Fibroblast of peridontal ligament (primary cell): Measurements from ENCODE around the gene PRLR.

Source experiments
- DNase-seq: peaks from one replicate; pipeline ENCODE4 v3.0.0-alpha.2; 2010; ENCODE audit errors: extremely low read depth

Gene PRLR

DNA sequence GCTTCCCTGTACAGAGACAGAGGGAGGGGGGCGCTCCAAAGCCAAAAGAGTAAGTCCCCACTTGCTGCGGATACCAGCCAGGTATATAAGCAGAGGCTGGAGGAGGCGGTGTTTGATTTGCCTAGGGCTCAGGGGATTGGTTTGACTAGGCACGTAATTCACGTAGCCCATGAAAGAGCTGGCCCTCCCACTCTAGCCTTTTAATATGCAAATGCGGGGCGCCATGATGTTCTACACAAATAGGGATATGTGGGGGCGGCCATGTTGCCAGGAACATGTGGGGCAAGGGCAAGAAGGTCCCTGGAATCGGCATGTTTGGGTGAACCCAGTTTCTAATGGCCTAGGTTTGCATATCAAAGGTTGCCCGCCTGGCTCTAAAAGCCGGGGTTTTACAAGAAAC lies 3.3 kb upstream of the PRLR start:
- no peak for DNase-seq

DNA sequence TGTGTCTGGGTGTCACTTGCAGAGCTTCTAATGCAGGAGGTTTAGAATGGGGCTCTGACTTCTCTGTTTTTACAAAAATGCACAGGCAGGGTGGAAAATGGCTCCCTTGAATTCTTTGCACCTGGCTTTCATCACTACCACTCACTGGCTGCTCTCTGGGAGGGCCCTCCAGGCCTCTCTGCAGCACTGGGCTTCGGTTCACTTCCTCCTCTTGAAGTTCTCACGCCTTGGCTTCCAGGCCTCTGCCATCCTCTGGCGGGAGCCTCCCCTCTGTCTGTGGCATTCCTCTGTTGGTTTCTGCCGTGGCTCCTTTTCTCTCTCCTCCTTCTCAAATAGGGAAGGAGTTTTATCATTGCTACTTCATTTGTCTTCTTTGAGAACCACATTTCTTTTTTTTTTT lies 2.8 kb upstream of the PRLR start:
- no peak for DNase-seq

DNA sequence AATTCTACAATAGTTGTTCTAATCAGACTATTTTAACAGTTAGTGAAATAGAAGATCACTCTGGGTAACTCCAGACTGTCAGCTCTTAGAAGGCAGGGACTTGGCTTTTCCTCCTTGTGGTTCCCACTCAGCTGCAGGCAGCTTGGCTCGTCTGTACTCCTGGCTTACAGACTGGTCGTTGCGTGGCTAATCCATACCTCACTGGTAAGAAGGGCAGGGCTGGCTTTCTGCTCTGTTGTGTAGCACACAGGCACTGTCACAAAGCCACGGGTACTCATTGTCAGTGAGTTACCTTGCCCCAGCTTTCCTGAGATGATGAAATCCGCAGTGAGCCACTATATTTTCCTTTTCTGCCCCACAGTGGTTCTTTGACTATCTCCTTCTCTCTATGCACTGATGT lies 1.8 kb upstream of the PRLR start:
- DNase-seq: no peak

DNA sequence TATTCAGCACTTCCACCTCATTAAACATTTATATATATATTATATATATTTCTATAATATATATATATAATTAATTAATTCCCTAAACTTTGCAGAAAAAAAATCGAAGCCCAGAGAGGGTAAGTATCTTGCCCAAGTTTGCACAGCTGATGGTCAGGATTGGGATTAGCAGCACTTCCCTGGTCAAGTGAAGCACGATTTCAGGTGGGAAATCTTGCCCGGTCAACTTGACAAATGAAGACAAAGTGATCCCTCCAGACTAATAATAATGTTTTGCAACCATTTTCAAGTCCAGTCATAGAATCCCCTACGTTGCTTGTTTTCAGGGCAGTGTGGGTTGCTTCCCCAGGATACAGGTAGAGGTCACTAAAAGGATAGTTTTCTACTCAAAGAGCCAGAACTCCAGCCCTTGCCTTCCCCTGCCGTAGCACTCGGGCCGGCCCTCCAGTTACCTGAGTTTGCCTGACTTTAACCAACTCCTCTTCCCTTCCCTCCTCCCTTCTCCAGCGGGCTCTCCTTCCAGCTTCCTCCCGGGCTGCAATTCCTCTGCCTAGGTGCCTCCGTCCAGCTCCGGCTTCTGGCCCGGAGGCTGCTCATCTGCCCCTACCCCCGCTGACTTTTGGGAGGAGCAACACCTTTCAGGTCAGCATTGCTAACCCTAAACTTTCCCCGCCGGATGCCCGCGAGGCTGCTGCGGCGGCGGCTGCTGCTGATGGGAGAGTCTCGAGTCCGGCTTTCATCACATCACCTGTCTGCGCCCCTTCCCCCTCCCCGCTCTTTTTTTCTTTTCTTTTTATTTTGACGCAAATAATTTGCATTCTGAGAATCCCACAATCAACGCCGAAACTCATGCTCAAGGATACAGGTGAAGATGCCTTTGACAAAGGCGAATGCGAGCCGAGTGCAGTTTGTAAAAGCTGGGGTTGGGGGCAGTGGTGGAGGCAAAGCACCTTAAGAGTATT lies 930 bp downstream of the PRLR start:
- DNase-seq: no peak

DNA sequence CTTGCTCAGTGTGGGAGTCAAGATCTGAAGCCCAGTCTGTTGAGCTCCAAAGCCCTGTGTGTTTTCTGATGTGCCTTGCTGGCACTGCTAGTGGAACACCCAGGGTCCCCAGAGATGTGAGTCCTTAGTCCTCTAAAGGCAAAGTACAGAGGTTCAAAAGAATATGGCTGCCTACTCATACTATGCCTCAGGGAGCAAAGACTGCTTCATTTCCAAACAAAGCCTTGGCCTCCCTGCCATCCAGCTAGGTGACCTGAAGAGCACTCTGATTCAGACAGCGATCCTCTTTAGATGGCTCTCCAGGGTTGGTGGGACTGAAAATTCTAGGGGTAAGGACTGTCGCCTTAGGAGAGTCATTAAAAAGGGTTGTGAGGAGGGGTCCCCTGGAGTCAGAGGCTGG lies 2.0 kb downstream of the PRLR start:
- DNase-seq: no peak

DNA sequence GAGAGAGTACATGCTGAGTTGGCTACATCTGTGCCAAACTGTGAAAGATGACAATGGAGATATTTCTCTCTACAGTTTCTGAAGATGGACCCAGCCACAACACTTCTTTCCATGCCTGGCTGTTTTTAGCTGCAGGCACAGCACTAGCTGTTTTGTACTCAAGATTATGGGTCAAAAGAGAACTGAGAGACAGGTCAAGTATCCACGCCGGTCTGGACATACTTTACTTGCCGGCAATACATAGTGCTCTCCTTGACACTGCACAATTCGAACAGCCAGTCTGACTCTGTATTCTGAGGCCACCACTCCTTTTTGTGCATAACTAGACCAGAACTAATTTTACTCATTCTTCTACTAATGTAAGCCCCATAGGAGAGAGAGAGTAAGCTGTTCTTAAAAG lies 2.6 kb downstream of the PRLR start:
- no peak for DNase-seq

DNA sequence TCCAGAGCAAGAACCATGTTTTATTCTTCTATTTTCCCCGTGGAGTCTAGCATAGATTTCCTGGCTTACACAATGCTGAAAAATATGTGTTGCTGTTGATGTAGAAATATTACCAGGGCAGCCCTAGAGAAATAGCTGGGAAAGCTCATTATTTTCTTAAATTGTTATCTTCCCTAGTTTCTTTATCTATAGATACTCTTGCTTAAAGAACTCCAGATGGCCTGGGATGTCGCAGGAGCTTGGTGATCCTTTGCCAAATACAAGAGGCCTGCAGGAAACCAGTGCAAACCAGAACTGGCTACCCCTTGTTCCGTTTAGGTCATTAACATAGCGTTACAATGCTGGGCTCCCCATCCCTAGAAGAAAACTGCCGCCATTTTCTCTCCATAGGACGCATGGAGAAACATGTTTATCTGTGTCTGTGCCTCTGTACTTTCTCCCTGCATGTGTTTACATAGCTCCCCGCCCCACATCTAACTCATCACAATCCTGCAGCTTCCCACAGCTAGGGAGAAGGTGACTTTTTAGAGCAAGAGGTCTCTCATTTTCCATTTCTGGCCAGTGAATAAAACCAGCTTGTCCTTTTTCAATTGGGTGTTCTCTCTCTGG lies 6.4 kb downstream of the PRLR start:
- DNase-seq: no peak

DNA sequence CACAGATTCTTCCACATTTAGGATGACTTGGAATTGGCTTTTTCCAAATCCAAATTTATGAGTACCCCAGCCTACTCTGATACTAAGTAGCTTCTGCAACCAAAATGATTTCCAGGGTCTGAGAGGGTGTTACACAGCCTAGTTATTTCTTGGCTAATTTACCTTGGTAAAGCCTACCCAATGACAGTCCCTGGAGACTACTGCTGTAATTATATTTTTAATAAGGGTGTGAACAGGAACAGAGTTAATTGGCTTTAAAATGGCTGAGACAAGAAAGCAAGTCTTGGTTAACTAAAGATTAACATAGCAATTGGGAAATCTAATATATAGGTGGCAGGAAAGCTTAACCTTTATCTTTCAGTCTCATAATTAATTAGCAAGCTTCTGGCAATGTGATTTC lies 9.3 kb downstream of the PRLR start:
- no peak for DNase-seq

DNA sequence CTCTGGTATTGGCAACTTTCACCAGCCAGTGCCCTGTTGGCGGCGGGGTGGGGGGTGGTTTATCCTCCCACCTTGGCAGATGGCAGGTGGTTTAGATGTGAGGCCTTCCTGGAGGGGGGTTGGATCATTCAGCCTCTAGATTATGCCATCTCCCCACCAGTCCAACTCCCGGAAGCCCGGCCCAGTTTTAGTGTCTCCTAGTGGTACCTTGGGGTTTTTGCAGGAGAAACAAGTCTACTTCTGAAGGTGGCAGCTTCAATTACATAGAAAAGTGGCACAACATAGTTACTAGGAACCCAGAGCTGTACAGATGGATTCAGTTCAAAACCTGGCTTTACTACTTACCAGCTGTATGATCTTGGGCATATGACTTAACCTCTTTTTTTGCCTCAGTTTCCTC lies 11.3 kb downstream of the PRLR start:
- no peak for DNase-seq

DNA sequence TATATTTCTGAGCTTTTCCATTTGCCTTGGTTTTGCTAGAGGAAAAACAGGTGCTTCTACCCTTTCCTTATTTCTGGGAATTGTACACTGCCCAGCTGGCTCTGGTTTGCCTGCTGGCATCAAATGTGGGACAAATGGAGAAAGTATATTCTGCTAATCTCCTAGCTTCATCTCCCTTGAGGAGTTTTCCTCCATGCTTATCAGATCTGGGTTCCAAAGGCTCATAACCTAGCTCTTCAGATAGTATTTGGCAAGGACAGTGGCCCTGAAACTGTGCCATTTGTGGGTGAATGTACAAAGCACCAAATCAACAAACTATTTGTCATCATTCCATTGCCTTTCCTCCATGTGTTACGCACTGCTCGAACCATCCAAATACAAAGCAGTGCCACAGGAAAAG lies 16.2 kb downstream of the PRLR start:
- DNase-seq: no peak

DNA sequence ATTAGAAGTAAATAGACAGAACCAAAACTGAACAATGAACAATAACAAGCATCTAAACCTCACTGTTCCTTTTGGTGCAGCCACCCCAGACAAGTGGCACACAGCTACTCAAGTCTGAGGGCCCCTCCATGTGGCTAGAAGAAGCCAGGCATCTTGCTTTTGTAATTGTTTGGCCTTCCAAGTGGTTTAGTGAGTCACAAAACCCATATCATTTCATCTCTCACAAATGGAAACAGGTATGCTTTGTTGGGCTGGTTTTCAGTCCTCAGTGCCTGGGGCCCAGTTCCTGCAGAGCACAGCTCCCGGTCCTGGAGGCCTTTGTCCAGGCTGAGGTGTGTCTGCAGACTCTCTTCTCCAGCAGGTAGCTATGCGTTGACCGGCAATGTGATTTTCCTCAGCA lies 16.7 kb downstream of the PRLR start:
- no peak for DNase-seq

DNA sequence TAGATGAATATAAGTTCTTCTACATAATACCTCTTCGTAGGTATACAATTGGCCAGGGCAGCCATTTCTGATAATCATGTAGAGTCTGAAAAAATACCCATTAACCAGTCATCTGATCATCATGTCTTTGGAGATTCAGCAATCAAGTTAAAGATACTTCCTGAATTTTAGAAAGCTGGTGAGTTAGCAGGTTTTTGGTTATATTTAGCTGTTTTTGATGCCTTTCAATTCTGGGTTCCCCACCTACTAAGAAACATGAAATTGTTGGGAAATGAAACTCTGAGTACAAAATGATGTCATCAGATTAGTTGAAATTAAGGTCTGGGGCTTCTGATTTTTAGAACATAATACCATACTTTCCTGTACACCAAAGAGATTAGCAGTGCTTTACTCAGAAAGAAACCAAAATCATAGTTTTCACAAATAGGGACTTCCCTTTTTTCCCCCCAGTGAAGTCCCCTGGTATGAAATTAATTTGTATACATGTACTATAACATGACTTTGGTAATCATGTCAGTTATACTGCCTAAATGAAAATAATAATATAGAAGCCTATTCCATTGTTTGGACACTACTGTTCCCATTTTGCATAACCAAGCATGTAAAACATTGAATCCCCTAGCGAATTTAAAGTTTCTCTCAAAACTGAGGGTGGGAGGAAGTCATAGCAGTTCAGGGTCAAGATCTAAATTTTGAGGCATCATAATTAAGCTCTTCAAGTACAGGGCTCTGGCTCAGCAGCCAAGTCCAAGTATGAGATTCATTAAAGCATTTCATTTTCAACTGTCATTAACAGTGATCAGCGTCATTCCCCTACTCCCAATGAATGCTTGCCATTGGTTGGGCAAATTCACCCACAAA lies 17.9 kb downstream of the PRLR start:
- no peak for DNase-seq

DNA sequence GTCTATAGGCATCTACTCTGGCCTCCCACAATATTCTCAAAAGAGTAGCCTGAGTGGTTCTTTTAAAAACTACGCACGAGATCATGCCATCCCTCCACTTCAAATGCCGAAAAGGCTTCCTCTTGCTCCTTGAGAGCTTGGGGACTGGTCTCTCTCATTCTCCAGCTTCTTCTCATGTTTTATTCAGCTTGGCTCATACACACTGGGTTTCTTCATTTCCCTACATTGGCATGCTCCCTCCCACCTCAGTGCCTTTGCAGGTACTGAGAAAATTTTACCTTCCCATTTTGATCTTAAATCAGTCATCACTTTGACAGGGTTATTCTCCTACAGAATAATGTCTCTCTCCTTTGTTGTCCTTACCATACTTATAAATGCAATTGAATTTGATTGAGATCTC lies 20.4 kb downstream of the PRLR start:
- DNase-seq: no peak

DNA sequence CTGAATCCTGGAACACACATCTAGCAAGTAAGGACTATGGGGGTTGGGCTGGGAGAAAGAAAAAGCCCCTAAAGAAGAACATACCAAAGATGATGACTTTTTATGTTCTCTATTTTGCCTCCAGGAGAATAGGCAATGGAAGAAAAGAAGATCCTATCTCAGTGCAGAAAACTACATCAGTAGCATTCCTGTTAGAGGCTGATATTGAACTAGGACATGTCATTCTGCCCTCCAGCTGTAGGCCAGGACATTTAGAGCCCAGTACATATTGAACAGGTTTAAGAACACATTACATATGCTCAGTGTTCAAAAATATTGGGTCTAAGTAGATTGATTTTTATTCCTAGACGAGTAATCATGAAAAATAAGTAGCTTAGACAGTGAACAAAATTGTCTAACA lies 24.7 kb downstream of the PRLR start:
- DNase-seq: no peak

DNA sequence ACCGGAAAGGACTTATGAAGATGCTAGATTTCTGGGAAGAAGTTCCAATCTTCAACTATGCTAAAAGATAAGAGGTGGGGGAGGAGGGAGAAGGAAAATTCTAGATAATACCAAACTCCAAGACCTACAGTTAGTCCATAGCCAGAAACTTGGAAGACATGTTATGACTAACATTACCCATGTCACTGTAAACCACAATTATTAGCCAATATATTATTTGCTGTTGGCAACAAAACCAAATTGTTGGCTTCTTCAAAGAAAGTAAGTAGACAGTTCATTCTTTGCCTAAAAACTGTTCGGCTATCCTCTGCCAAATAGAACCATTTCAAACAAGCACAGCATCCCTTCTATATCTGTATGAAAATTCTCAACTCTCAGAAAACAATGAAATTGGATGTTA lies 25.1 kb downstream of the PRLR start:
- DNase-seq: no peak

DNA sequence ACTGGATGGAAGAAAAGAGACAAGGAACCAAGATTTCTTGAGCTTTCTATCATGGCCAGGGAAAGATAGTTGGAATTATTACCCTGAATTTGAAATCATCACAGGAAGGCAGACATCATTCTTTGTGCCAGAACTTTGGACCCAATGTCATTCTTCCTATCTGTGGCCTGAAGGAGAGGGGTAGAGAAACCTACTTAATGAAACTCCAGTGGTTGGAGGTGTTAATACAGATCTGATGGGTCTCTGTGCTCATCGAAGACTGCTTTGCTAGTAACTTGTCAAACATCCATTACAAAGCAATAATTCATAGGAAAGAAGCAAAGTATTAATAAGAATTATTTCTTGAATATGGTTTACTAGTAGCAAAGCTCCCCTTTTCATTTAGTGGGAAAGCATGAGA lies 26.9 kb downstream of the PRLR start:
- DNase-seq: no peak

DNA sequence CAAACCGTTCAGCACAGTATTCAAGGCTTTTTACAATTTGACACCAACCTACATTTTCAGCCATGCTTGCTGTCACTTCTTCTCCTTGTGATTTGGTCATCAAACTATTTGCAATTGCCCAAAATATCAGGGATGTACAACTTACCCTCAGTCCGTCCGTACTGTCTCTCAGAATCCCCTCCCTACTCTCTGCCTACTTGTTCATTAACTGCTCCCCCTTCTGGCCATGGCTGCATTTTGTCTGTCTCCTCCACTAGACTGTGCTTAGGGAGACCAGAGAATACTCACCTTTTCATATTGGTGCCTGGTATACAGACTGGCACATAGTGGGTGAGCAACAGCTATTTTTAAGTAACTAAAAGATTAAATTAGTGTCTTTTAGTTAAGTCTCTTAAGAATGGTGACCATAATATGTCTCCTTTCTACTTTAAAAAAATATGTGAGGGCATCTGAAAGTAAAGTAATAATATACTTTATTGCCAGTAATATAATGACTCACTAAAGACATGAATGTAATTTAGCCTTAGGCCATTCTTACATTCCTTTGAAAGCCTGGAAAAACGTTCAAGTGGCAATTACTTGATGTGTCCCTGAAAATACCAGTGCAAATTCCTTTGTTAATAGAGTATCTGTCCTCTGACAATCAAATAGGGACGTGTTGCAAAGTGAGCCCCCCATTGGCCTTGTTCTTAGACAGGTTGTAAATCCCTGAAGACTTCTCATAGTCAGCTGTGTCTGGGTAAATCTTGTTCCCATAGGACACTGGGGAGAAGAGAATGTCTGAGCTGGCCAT lies 27.8 kb downstream of the PRLR start:
- DNase-seq: peak; percentile 56

DNA sequence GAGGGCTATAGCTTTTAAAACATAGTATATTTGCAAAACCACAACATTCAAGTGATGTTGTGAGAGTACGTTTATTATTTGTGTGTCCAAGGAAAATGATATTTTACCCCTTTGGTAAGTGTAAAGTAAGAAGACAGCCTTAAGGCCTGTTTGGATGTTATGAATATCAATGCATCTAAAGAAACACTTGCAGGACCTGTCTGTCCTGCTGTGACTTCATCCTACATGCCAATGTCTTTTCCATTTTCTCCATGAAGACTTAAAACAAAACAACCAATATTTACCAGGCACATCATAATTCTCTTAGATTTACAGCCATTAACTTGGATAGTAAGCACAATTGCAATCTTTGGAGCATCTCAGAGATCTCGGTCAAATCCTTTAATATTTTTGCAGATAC lies 29.0 kb downstream of the PRLR start:
- no peak for DNase-seq

DNA sequence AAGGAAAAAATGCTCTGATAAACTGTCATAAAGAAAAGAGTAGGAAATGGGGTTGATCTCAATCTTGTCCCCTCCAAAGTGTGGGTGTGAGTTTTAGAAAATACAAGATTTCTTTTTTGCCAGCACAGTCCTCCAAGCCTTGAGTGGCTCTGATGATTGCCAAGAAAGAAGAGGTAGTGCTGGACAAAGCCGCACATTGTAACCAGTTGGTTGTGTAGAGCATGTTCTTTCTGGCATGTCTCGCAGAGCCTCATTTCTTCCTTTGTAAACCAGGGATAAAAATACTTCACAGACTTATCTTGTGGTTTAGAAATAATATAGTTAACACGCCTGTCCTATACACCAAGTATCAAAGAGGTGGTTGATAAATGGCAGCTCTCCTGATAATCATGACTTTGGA lies 30.4 kb downstream of the PRLR start:
- DNase-seq: no peak

DNA sequence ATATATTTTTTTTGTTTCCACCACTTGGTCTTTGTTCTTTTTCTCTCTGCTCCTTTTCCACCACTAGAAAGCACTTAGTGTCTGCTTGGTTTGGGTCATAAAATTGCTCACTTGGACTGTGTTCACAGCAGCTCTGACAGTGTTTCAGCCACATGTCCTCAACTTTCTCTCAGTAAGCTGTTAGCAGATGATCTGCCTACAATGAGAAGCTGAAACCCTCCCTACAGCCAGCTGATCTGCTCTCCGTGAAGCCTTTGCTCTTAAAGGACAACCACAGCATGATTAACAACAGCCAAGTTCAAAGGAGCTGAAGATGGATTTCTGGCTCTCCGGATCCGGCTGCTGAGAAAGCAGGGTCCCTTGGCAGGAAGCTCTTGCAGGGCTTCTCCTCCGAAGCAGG lies 31.6 kb downstream of the PRLR start:
- no peak for DNase-seq

DNA sequence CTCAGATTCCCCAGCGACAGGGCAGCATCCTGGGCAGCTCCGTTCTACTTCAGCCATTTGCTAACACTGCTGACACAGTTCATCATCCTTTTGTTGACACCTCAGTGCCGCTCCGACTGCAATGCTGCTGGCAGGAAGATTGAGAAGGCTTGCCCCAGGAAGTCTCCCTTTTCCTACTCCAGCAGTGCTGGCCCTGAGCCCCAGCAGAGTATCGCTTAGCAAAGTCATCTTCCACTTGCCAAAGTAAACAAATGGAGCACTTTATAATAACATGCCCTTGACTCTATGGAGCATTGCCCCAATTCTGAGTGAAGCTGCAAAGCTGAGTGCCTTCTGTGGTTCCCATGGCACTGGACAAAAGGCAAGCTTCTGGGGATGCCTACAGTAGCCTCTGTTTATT lies 32.2 kb downstream of the PRLR start:
- DNase-seq: peak; percentile 71

DNA sequence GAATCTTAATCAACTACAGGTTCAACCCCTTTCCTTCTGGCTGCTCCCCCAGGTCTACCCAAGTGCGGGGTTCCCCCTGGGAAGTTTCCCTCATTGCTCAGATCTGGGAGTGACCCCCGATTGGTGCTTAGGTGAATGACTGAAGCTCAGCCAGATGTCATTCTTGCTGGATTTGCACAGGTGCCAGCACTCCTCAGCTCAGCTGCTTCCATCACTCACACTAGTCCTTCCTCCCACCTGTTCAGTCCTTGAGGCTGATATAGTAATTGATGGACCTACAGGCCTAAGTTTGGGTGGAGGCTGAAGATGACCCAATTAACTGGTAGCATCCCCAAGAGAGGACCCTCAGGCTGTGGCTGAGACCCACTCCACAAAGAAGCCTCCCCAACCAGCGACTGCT lies 32.9 kb downstream of the PRLR start:
- no peak for DNase-seq
